ENCODE results near the gene DNM3. TPM values are rescaled to one million over a fixed set of nuclear protein-coding genes. Genes with fewer than 3 reads are reported as not detected.

The DNM3 gene
- total RNA-seq, 4 donors from 2014 or later = 2.7 to 3.3 TPM; not detected in 2

- intact Hi-C loops (cut with DNase I; ENCODE audit: low total_unique reads) = no loop called here
- TF ChIP-seq, protein P1, sequence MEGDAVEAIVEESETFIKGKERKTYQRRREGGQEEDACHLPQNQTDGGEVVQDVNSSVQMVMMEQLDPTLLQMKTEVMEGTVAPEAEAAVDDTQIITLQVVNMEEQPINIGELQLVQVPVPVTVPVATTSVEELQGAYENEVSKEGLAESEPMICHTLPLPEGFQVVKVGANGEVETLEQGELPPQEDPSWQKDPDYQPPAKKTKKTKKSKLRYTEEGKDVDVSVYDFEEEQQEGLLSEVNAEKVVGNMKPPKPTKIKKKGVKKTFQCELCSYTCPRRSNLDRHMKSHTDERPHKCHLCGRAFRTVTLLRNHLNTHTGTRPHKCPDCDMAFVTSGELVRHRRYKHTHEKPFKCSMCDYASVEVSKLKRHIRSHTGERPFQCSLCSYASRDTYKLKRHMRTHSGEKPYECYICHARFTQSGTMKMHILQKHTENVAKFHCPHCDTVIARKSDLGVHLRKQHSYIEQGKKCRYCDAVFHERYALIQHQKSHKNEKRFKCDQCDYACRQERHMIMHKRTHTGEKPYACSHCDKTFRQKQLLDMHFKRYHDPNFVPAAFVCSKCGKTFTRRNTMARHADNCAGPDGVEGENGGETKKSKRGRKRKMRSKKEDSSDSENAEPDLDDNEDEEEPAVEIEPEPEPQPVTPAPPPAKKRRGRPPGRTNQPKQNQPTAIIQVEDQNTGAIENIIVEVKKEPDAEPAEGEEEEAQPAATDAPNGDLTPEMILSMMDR (IDR thresholded peaks at IDR 0.05) = peak in 1 of 5 experiments; percentile 14
- no peak for TF ChIP-seq EP300 (IDR thresholded peaks at IDR 0.05; ENCODE audit: low read depth)
- TF ChIP-seq POLR2AphosphoS5 (IDR thresholded peaks at IDR 0.05) = no peak
- no peak for TF ChIP-seq POLR2A (IDR thresholded peaks at IDR 0.05)
- Histone ChIP-seq H3K9me3 (no peaks in the 10 kb centered on the region), H3K27me3 (no peaks in the 10 kb centered on the region), H3K27ac (no peak overlapping the region), H3K36me3 (no peaks in the 10 kb centered on the region), H3K4me3 (no peak overlapping the region), H3K4me1 (no peaks in the 10 kb centered on the region)
- in situ Hi-C loops (cut with MboI; ENCODE audit: low pct_ligation_motif_present in 1 of 4, low pct_unique_long_range_greater_than_20kb in 1 of 4, low sequenced_read_pairs in 3 of 4) = no loop called here
- no peak for DNase-seq
- WGBS, 2 donors (ENCODE audit: low coverage in 1 of 2) = 89 to 100% methylated on average over 1 to 2 of the region's 2 CpGs
These were observed 87.8 kb downstream of the DNM3 start for GRCh38 chr1:171929121-171929520.

DNA sequence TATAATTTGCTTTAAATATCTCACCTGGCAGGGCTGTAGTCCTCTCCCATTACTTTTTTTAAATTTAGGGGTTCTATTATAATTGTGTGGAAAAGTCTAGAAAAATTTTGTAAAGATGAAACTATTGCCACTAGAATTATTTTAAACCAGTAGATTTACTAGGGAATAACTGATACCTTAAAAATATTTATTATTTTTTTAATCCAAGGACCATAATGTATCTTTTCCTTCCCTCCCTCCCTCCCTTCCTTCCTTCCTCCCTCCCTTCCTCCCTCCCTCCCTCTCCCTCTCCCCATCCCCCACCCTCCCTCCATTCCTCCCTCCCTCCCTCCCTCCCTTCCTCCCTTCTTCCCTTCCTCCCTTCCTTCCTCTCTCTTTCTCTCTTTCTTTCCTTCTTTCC is 90.5 kb downstream of the DNM3 start:
- Histone ChIP-seq H3K36me3 (no peaks in the 10 kb centered on the region), H3K9me3 (no peaks in the 10 kb centered on the region), H3K4me1 (no peaks in the 10 kb centered on the region), H3K4me3 (no peak overlapping the region), H3K27me3 (no peaks in the 10 kb centered on the region), H3K27ac (no peak overlapping the region)
- DNase-seq = no peak
- TF ChIP-seq POLR2A (IDR thresholded peaks at IDR 0.05) (no peak), POLR2AphosphoS5 (IDR thresholded peaks at IDR 0.05) (no peak), EP300 (IDR thresholded peaks at IDR 0.05; ENCODE audit: low read depth) (no peak)
- TF ChIP-seq, protein P1 (IDR thresholded peaks at IDR 0.05) = no peak
- intact Hi-C loops (cut with DNase I; ENCODE audit: low total_unique reads) = no loop called here
- in situ Hi-C loops (cut with MboI; ENCODE audit: low pct_ligation_motif_present in 1 of 4, low pct_unique_long_range_greater_than_20kb in 1 of 4, low sequenced_read_pairs in 3 of 4) = no loop called here

GRCh38 chr1:171934664-171935063 is 93.4 kb downstream of the DNM3 start:
- H3K9me3 ChIP-seq = no peaks in the 10 kb centered on the region
- no peaks in the 10 kb centered on the region for H3K27me3 ChIP-seq
- DNase-seq = no peak
- TF ChIP-seq EP300 (IDR thresholded peaks at IDR 0.05; ENCODE audit: low read depth) (no peak), POLR2A (IDR thresholded peaks at IDR 0.05) (no peak), POLR2AphosphoS5 (IDR thresholded peaks at IDR 0.05) (no peak)
- TF ChIP-seq, protein P1 (IDR thresholded peaks at IDR 0.05) = no peak
- H3K36me3 ChIP-seq = no peaks in the 10 kb centered on the region
- H3K4me3 ChIP-seq = no peak overlapping the region
- peaks cover 0 to 3% (median 0%) of the 10 kb centered on the region in 4 donors for H3K4me1 ChIP-seq
- H3K27ac ChIP-seq = no peak overlapping the region
- in situ Hi-C loops (cut with MboI; ENCODE audit: low pct_ligation_motif_present in 1 of 4, low pct_unique_long_range_greater_than_20kb in 1 of 4, low sequenced_read_pairs in 3 of 4) = no loop called here
- intact Hi-C loops (cut with DNase I; ENCODE audit: low total_unique reads) = no loop called here
- WGBS, 2 donors (ENCODE audit: low coverage in 1 of 2) = 63 to 94% methylated on average over 2 to 3 of the region's 3 CpGs

DNA sequence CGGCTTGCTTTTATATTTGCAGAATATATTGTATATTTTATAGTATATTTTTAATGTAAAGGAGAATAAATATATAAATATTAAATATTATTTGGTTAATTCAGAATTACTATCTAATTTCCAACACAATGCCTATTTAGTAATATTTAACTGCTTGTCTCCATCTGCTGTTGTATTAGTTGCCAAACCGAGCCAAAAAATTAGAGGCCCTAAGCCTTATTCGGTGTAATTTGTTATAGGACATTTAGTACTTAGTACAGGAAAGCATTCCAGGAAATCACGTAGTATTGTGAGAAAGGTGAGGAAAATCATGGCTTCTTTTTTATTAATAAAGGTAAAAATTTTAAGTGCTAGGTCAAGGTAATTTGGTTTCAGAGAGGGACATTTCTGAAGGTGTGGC is 93.8 kb downstream of the DNM3 start:
- intact Hi-C loops (cut with DNase I; ENCODE audit: low total_unique reads) = no loop called here
- Histone ChIP-seq H3K9me3 (no peaks in the 10 kb centered on the region), H3K27ac (no peak overlapping the region), H3K4me3 (no peak overlapping the region), H3K27me3 (no peaks in the 10 kb centered on the region), H3K4me1 (peaks cover 0 to 7% (median under 1%) of the 10 kb centered on the region in 4 donors), H3K36me3 (no peaks in the 10 kb centered on the region)
- DNase-seq = no peak
- 83 to 93% methylated on average over 4 of the region's 4 CpGs for WGBS, 2 donors (ENCODE audit: low coverage in 1 of 2)
- in situ Hi-C loops (cut with MboI; ENCODE audit: low pct_ligation_motif_present in 1 of 4, low pct_unique_long_range_greater_than_20kb in 1 of 4, low sequenced_read_pairs in 3 of 4) = no loop called here
- TF ChIP-seq, protein P1 (IDR thresholded peaks at IDR 0.05) = no peak
- TF ChIP-seq POLR2A (IDR thresholded peaks at IDR 0.05) (no peak), POLR2AphosphoS5 (IDR thresholded peaks at IDR 0.05) (no peak), EP300 (IDR thresholded peaks at IDR 0.05; ENCODE audit: low read depth) (no peak)
